ENCODE measurements around the gene PSMB7.

The PSMB7 gene

DNA sequence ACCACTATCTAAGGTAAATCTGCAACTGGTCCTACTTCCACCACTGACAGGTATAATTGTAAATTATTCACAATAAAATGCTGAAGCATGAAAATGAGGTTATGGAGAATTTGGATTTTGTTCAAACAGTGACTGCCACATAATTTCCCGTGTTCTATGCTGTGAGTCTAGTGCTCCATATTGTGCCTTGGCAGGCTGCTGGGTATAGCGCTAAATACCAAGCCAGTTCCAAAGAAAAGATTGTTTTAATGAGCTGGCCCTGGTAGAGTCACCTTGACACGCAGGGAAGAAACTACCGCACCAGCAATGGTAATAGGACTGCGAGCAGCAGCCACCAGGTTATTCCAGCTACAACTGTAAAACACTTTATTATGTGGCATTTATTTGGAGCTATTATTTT lies 30.4 kb downstream of the PSMB7 start:
- no peak overlapping the region for H2AK5ac ChIP-seq (ENCODE audit: low read length, severe bottlenecking)
- over 99% methylated on average over 4 of the region's 5 CpGs for WGBS

DNA sequence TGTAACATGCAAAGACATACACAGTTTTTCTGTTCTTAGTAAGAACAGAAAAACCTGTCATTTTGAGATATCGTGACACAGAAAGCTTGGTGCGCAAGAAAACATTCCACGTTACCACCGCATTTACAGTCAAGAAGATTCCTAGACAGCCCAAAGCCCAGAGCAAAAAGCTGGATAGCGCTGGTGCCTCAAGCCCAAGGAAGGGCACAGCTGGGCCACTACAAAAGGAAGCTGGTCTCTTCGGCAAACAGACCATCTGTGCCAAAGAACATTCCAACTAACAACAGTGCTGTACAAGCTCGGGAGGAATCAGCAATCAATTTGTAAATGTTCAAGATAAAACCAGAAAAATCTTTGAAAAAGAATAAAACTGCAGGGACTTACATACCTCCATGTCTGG lies 31.0 kb downstream of the PSMB7 start:
- H3K4me3 ChIP-seq (ENCODE audit: insufficient read depth in 1 of 2, low read depth in 1 of 2, low read length in 2 of 2): no peak overlapping the region
- no peak overlapping the region for H3K9ac ChIP-seq (ENCODE audit: low read length)
- no peak overlapping the region for H3K18ac ChIP-seq (ENCODE audit: low read depth in 1 of 2, low read length in 2 of 2)
- H2BK12ac ChIP-seq (ENCODE audit: low read length in 2 of 2): no peak overlapping the region
- no peak overlapping the region for H4K8ac ChIP-seq (ENCODE audit: low read length)
- no peak overlapping the region for H3K4ac ChIP-seq (ENCODE audit: low read depth in 1 of 2, low read length in 2 of 2)
- H3K23ac ChIP-seq (ENCODE audit: low read length in 2 of 2): no peak overlapping the region
- H2AK5ac ChIP-seq (ENCODE audit: low read length, severe bottlenecking): no peak overlapping the region
- peaks cover 11% of the 10 kb centered on the region for H3K4me1 ChIP-seq (ENCODE audit: control insufficient read depth, insufficient read depth, low read depth, low read length)
- H3K4me2 ChIP-seq (ENCODE audit: low read length, poor library complexity, severe bottlenecking): no peak overlapping the region
- H2BK15ac ChIP-seq (ENCODE audit: low read depth, poor library complexity, severe bottlenecking): no peak overlapping the region
- no peak for DNase-seq
- no peaks in the 10 kb centered on the region for H3K27me3 ChIP-seq (ENCODE audit: control insufficient read depth in 1 of 2, insufficient read depth in 1 of 2, low read length in 2 of 2)
- no peak overlapping the region for H2AFZ ChIP-seq (ENCODE audit: low read depth, low read length)
- H3K14ac ChIP-seq (ENCODE audit: low read length in 2 of 2): no peak overlapping the region
- no peak overlapping the region for H4K91ac ChIP-seq (ENCODE audit: low read length)
- H3K36me3 ChIP-seq (ENCODE audit: control insufficient read depth in 1 of 2, insufficient read depth in 2 of 2, low read depth in 1 of 2, low read length in 2 of 2): peaks cover 15 to 43% of the 10 kb centered on the region in 2 experiments
- H2BK5ac ChIP-seq (ENCODE audit: low read depth, low read length, poor library complexity, severe bottlenecking): no peak overlapping the region
- no peak overlapping the region for H2BK120ac ChIP-seq (ENCODE audit: low read depth, low read length)
- H3K79me1 ChIP-seq (replicated peaks; ENCODE audit: low read length, poor library complexity, severe bottlenecking): peaks cover 27% of the 10 kb centered on the region
- no peak overlapping the region for H3K27ac ChIP-seq (ENCODE audit: low read length, poor library complexity, severe bottlenecking)
- over 99% methylated on average over 7 of the region's 7 CpGs for WGBS
- no peaks in the 10 kb centered on the region for H3K9me3 ChIP-seq (ENCODE audit: control insufficient read depth, low read length)

More for the DNA sequence above, 30.4 kb downstream of the PSMB7 start:
- H3K27ac ChIP-seq (ENCODE audit: low read length, poor library complexity, severe bottlenecking): no peak overlapping the region
- H2AFZ ChIP-seq (ENCODE audit: low read depth, low read length): no peak overlapping the region
- H3K79me1 ChIP-seq (replicated peaks; ENCODE audit: low read length, poor library complexity, severe bottlenecking): peaks cover 24% of the 10 kb centered on the region
- no peak overlapping the region for H2BK12ac ChIP-seq (ENCODE audit: low read length in 2 of 2)
- no peak overlapping the region for H3K18ac ChIP-seq (ENCODE audit: low read depth in 1 of 2, low read length in 2 of 2)
- no peak overlapping the region for H3K4ac ChIP-seq (ENCODE audit: low read depth in 1 of 2, low read length in 2 of 2)
- no peak for DNase-seq
- H3K27me3 ChIP-seq (ENCODE audit: control insufficient read depth in 1 of 2, insufficient read depth in 1 of 2, low read length in 2 of 2): no peaks in the 10 kb centered on the region
- H3K9me3 ChIP-seq (ENCODE audit: control insufficient read depth, low read length): no peaks in the 10 kb centered on the region
- H3K4me2 ChIP-seq (ENCODE audit: low read length, poor library complexity, severe bottlenecking): no peak overlapping the region
- no peak overlapping the region for H4K91ac ChIP-seq (ENCODE audit: low read length)
- peaks cover 17 to 37% of the 10 kb centered on the region in 2 experiments for H3K36me3 ChIP-seq (ENCODE audit: control insufficient read depth in 1 of 2, insufficient read depth in 2 of 2, low read depth in 1 of 2, low read length in 2 of 2)
- H2BK5ac ChIP-seq (ENCODE audit: low read depth, low read length, poor library complexity, severe bottlenecking): no peak overlapping the region
- no peak overlapping the region for H3K9ac ChIP-seq (ENCODE audit: low read length)
- no peak overlapping the region for H2BK120ac ChIP-seq (ENCODE audit: low read depth, low read length)
- H4K8ac ChIP-seq (ENCODE audit: low read length): no peak overlapping the region
- H3K23ac ChIP-seq (ENCODE audit: low read length in 2 of 2): no peak overlapping the region
- H2BK15ac ChIP-seq (ENCODE audit: low read depth, poor library complexity, severe bottlenecking): no peak overlapping the region
- no peak overlapping the region for H3K4me3 ChIP-seq (ENCODE audit: insufficient read depth in 1 of 2, low read depth in 1 of 2, low read length in 2 of 2)
- peaks cover 16% of the 10 kb centered on the region for H3K4me1 ChIP-seq (ENCODE audit: control insufficient read depth, insufficient read depth, low read depth, low read length)
- H3K14ac ChIP-seq (ENCODE audit: low read length in 2 of 2): no peak overlapping the region

DNA sequence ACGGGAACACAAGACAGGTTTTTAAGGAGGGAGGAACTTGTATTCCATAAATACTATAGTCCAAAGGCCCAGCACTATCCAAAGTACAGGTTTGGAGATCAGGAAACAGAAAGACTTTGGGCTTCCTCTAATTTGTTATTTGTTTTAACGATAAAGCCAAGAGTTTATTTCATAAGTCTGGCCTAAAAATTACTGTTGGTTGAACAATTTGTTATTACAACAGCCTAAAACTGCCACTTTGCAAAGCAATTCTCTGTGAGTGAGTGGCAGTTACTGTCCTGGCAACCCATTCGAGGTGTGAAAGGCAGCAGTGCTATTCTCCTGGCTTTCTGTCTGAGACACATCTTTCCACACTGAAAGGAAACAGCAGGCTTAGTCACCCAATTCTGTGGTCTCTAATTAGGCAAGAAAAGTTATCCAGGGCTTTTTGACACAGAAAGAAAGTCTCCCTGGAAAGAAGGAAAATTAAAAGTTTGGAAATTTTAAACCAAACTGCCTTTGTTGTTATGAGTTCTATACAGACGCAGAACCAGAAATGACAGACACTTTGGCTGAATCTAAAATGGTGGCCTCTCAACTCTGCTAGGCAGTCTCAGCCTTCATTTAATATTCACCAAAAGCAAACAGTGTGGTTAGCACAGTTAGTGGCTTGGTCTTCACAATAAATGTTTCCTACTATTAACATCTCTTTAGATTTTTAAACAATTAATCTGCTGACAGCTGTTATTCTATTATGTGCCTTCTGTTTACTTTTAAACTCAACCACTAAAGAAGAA lies 33.9 kb downstream of the PSMB7 start:
- no peak overlapping the region for H2AK5ac ChIP-seq (ENCODE audit: low read length, severe bottlenecking)
- H3K14ac ChIP-seq (ENCODE audit: low read length in 2 of 2): no peak overlapping the region
- H2AFZ ChIP-seq (ENCODE audit: low read depth, low read length): no peak overlapping the region
- H3K27ac ChIP-seq (ENCODE audit: low read length, poor library complexity, severe bottlenecking): peak overlapping the region; percentile 10
- peak; percentile 80 for DNase-seq
- WGBS: 53% methylated on average over 2 of the region's 4 CpGs
- H2BK120ac ChIP-seq (ENCODE audit: low read depth, low read length): no peak overlapping the region
- H3K4ac ChIP-seq (ENCODE audit: low read depth in 1 of 2, low read length in 2 of 2): no peak overlapping the region
- no peak overlapping the region for H2BK12ac ChIP-seq (ENCODE audit: low read length in 2 of 2)
- H4K8ac ChIP-seq (ENCODE audit: low read length): no peak overlapping the region
- no peak overlapping the region for H3K4me2 ChIP-seq (ENCODE audit: low read length, poor library complexity, severe bottlenecking)
- no peak overlapping the region for H3K4me3 ChIP-seq (ENCODE audit: insufficient read depth in 1 of 2, low read depth in 1 of 2, low read length in 2 of 2)
- no peak overlapping the region for H3K18ac ChIP-seq (ENCODE audit: low read depth in 1 of 2, low read length in 2 of 2)
- no peaks in the 10 kb centered on the region for H3K27me3 ChIP-seq (ENCODE audit: control insufficient read depth in 1 of 2, insufficient read depth in 1 of 2, low read length in 2 of 2)
- peaks cover 6% of the 10 kb centered on the region for H3K4me1 ChIP-seq (ENCODE audit: control insufficient read depth, insufficient read depth, low read depth, low read length)
- peaks cover 41% of the 10 kb centered on the region for H3K79me1 ChIP-seq (replicated peaks; ENCODE audit: low read length, poor library complexity, severe bottlenecking)
- peaks cover 15 to 54% of the 10 kb centered on the region in 2 experiments for H3K36me3 ChIP-seq (ENCODE audit: control insufficient read depth in 1 of 2, insufficient read depth in 2 of 2, low read depth in 1 of 2, low read length in 2 of 2)
- no peak overlapping the region for H2BK5ac ChIP-seq (ENCODE audit: low read depth, low read length, poor library complexity, severe bottlenecking)
- no peak overlapping the region for H4K91ac ChIP-seq (ENCODE audit: low read length)
- H3K9me3 ChIP-seq (ENCODE audit: control insufficient read depth, low read length): no peaks in the 10 kb centered on the region
- no peak overlapping the region for H3K9ac ChIP-seq (ENCODE audit: low read length)
- H2BK15ac ChIP-seq (ENCODE audit: low read depth, poor library complexity, severe bottlenecking): no peak overlapping the region
- H3K23ac ChIP-seq (ENCODE audit: low read length in 2 of 2): no peak overlapping the region

DNA sequence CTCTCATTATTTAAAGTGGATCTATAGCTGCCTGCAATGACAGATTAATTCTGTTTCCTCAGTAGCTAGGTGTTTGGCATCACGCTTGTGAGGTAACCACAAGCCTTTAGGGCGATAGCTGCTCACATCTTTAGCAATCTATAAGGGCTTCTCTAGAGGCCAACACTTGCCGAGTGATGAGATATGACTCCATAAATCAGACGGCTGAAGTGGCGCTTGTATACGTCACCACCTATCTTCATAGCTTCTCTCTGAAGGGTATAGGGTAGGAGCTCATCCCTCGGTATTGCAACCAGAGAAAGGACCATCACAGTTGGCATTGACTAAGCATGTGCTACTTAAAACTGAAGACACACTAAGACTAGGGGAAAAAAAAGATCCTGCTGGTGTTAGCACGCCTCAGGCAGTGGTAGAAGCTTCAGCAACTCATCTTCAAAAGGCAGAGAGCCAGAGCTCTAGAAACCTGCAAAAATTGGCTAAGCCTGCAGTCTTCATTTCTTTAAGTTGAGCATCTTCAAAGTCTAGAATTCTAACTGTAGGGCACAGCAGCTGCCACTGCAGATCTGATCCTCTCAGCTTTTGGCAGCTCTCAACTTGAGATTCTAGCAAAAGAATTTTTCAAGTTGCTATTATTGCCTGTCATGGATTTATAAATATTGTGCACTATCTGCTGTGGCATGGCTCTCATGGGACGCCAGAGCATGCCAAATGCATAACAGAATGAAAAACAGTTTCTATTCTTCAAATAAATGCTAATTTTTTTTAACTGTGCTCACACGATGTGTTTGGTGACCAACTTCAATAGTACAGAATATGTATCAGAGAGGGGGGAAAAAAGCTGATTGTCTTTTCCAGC lies 37.5 kb downstream of the PSMB7 start:
- Histone ChIP-seq H4K91ac (ENCODE audit: low read length) (no peak overlapping the region), H4K8ac (ENCODE audit: low read length) (no peak overlapping the region), H2BK120ac (ENCODE audit: low read depth, low read length) (no peak overlapping the region), H3K27ac (ENCODE audit: low read length, poor library complexity, severe bottlenecking) (no peak overlapping the region), H3K23ac (ENCODE audit: low read length in 2 of 2) (no peak overlapping the region), H3K14ac (ENCODE audit: low read length in 2 of 2) (no peak overlapping the region), H3K4me2 (ENCODE audit: low read length, poor library complexity, severe bottlenecking) (no peak overlapping the region), H3K36me3 (ENCODE audit: control insufficient read depth in 1 of 2, insufficient read depth in 2 of 2, low read depth in 1 of 2, low read length in 2 of 2) (peaks cover 14 to 52% of the 10 kb centered on the region in 2 experiments), H3K9me3 (ENCODE audit: control insufficient read depth, low read length) (no peaks in the 10 kb centered on the region), H3K4ac (ENCODE audit: low read depth in 1 of 2, low read length in 2 of 2) (no peak overlapping the region), H2BK5ac (ENCODE audit: low read depth, low read length, poor library complexity, severe bottlenecking) (no peak overlapping the region), H3K18ac (ENCODE audit: low read depth in 1 of 2, low read length in 2 of 2) (no peak overlapping the region), H3K4me3 (ENCODE audit: insufficient read depth in 1 of 2, low read depth in 1 of 2, low read length in 2 of 2) (no peak overlapping the region), H3K79me1 (replicated peaks; ENCODE audit: low read length, poor library complexity, severe bottlenecking) (peaks cover 35% of the 10 kb centered on the region), H3K4me1 (ENCODE audit: control insufficient read depth, insufficient read depth, low read depth, low read length) (peaks cover 6% of the 10 kb centered on the region), H3K9ac (ENCODE audit: low read length) (no peak overlapping the region), H2BK15ac (ENCODE audit: low read depth, poor library complexity, severe bottlenecking) (no peak overlapping the region), H2AFZ (ENCODE audit: low read depth, low read length) (no peak overlapping the region), H3K27me3 (ENCODE audit: control insufficient read depth in 1 of 2, insufficient read depth in 1 of 2, low read length in 2 of 2) (no peaks in the 10 kb centered on the region), H2BK12ac (ENCODE audit: low read length in 2 of 2) (no peak overlapping the region), H2AK5ac (ENCODE audit: low read length, severe bottlenecking) (no peak overlapping the region)
- 93% methylated on average over 9 of the region's 10 CpGs for WGBS
- no peak for DNase-seq

Data from mesenchymal stem cell (in vitro differentiated cells and primary cell).